ENCODE results near the gene IGHMBP2.

Gene IGHMBP2

GRCh38 chr11:68890490-68891231 is 13.0 kb upstream of the IGHMBP2 start:
- DNase-seq (ENCODE audit: low read depth in 2 of 2) = no peak

GRCh38 chr11:68891351-68891948 is 12.2 kb upstream of the IGHMBP2 start:
- DNase-seq (ENCODE audit: low read depth in 2 of 2) = no peak

GRCh38 chr11:68892576-68892975 is 11.1 kb upstream of the IGHMBP2 start:
- DNase-seq (ENCODE audit: low read depth in 2 of 2) = no peak

- DNase-seq (ENCODE audit: low read depth in 2 of 2) = no peak
Measured at GRCh38 chr11:68893282-68893681, 10.4 kb upstream of the IGHMBP2 start.

GRCh38 chr11:68896171-68896959 is 7.3 kb upstream of the IGHMBP2 start:
- DNase-seq (ENCODE audit: low read depth in 2 of 2) = no peak

GRCh38 chr11:68897441-68897840 is 6.2 kb upstream of the IGHMBP2 start:
- DNase-seq (ENCODE audit: low read depth in 2 of 2) = no peak

GRCh38 chr11:68900835-68901381 is 2.8 kb upstream of the IGHMBP2 start:
- no peak for DNase-seq (ENCODE audit: low read depth in 2 of 2)

GRCh38 chr11:68904248-68904847 is 657 bp downstream of the IGHMBP2 start:
- peak in 1 of 2 donors; percentile 12 for DNase-seq (ENCODE audit: low read depth in 2 of 2)

GRCh38 chr11:68905421-68906360 is 2.0 kb downstream of the IGHMBP2 start:
- no peak for DNase-seq (ENCODE audit: low read depth in 2 of 2)

- no peak for DNase-seq (ENCODE audit: low read depth in 2 of 2)
Measured at GRCh38 chr11:68908273-68908672, 4.6 kb downstream of the IGHMBP2 start.

GRCh38 chr11:68910965-68911364 is 7.3 kb downstream of the IGHMBP2 start:
- DNase-seq (ENCODE audit: low read depth in 2 of 2) = no peak

- DNase-seq (ENCODE audit: low read depth in 2 of 2) = no peak
Measured at GRCh38 chr11:68911731-68912130, 8.0 kb downstream of the IGHMBP2 start.

- no peak for DNase-seq (ENCODE audit: low read depth in 2 of 2)
Measured at GRCh38 chr11:68912254-68912653, 8.6 kb downstream of the IGHMBP2 start.

- no peak for DNase-seq (ENCODE audit: low read depth in 2 of 2)
Measured at GRCh38 chr11:68913188-68913587, 9.5 kb downstream of the IGHMBP2 start.

- DNase-seq (ENCODE audit: low read depth in 2 of 2) = no peak
Measured at GRCh38 chr11:68914761-68915160, 11.1 kb downstream of the IGHMBP2 start.

- DNase-seq (ENCODE audit: low read depth in 2 of 2) = no peak
Measured at GRCh38 chr11:68916439-68916838, 12.7 kb downstream of the IGHMBP2 start.

GRCh38 chr11:68923614-68924013 is 19.9 kb downstream of the IGHMBP2 start:
- no peak for DNase-seq (ENCODE audit: low read depth in 2 of 2)

- no peak for DNase-seq (ENCODE audit: low read depth in 2 of 2)
Measured at GRCh38 chr11:68924073-68924925, 20.6 kb downstream of the IGHMBP2 start.

- no peak for DNase-seq (ENCODE audit: low read depth in 2 of 2)
Measured at GRCh38 chr11:68925611-68926010, 21.9 kb downstream of the IGHMBP2 start.

Data from stimulated activated CD4-positive, alpha-beta T cell treated with anti-CD3 and anti-CD28 coated beads, Interleukin-4, amount 100 ng/mL, for 48 hours (primary cell).